Adrenal gland (tissue), 12 donors: ENCODE measurements around the gene WIPF1. TPM values are rescaled to one million over a fixed set of nuclear protein-coding genes. Genes with fewer than 3 reads are reported as not detected.

Experiments used
- DNase-seq, 7 donors: peaks; one replicate each; pipeline ENCODE4 v3.0.0-alpha.2; 2019 to 2020
- H3K27ac ChIP-seq, 5 donors: fragments of 200-600 bp; sonication (generic) in 4 of 5; 1 replicate in 3 of 5; 2 replicates in 2 of 5; pipeline versions ENCODE4 v1.5.1 to v1.8.0; 2016 to 2020; ENCODE audit warnings: mild to moderate bottlenecking in 1 of 5
- H3K27me3 ChIP-seq: fragments of 200-600 bp; 2 replicates; pipeline ENCODE4 v1.8.0; 2021
- H3K36me3 ChIP-seq, 2 donors: fragments of 200-600 bp; replicated peaks in 1 of 2; 1 replicate in 1 of 2; 2 replicates in 1 of 2; pipeline versions ENCODE4 v1.5.1 to v1.8.0; 2018 to 2022
- H3K4me1 ChIP-seq, 2 donors: fragments of 200-600 bp; replicated peaks in 1 of 2; 1 replicate in 1 of 2; 2 replicates in 1 of 2; pipeline versions ENCODE4 v1.5.1 to v1.8.0; 2018 to 2021
- H3K4me3 ChIP-seq, 4 donors: fragments of 200-600 bp; sonication (generic) in 3 of 4; one replicate each; pipeline ENCODE4 v1.5.1; 2016 to 2018
- H3K9me3 ChIP-seq, 3 donors: fragments of 200-600 bp; sonication (generic) in 1 of 3; replicated peaks in 1 of 3; 1 replicate in 2 of 3; 2 replicates in 1 of 3; pipeline versions ENCODE4 v1.5.1 to v1.8.0; 2016 to 2021
- POLR2A ChIP-seq, 2 donors: fragments of 450-650 bp; IDR thresholded peaks; one replicate each; pipeline ENCODE4 v1.6.1; 2017; ENCODE audit warnings: antibody characterized with exemption in 2 of 2, mild to moderate bottlenecking in 2 of 2, moderate library complexity in 1 of 2
- WGBS, 4 donors: extraction: QIAGEN DNeasy Blood & Tissue Kit in 2 of 4; methylation state at CpG; one replicate each; pipeline versions ENCODE4 v1.1.5 to v1.1.7; 2013 to 2017; 5-methylcytosine and 5-hydroxymethylcytosine counted together
- intact Hi-C, 2 donors: fragments of 100-400 bp; cut with DNase I; formaldehyde crosslinking; loops; one replicate each; pipeline versions ENCODE4 v1.14.1 to v1.15.0; 2022 to 2023
- polyA plus RNA-seq, 3 donors: library from polyadenylated mRNA; stranded (reverse); fragments of 200-250 nt in 2 of 3; fragments of 350-450 nt in 1 of 3; fragmentation: Illumina TruSeq in 1 of 3; extraction: RNeasy Lipid Tissue Mini Kit (QIAGEN cat#74804) in 1 of 3; gene quantifications; one replicate each; pipeline ENCODE4 v1.2.3, GENCODE V29; 2013 to 2014
- total RNA-seq, 9 donors: library from RNA; depleted of rRNA in 4 of 9; stranded (reverse); fragments of >200 nt in 4 of 9; fragments of 120-200 nt in 1 of 9; fragmentation: NEBNext Ultra II Directional in 1 of 9; extraction: Animal tissue kit (Norgen Biotek cat#: 25700) in 1 of 9; gene quantifications; one replicate each; pipeline versions ENCODE4 v1.1.0 to v1.2.4, GENCODE V29; 2013 to 2023
- TF ChIP-seq, protein P1 (sequence below), 6 experiments: fragments of 450-650 bp in 4 of 6; fragments of 200-600 bp in 2 of 6; sonication (generic) in 1 of 6; IDR thresholded peaks; 1 replicate in 5 of 6; 2 replicates in 1 of 6; pipeline versions ENCODE4 v1.5.1 to v1.8.0; 2016 to 2021; ENCODE audit warnings: antibody characterized with exemption in 6 of 6, mild to moderate bottlenecking in 2 of 6, moderate library complexity in 1 of 6
- donor health status: healthy with polysubstance abuse.
- donor health status: Bipolar disorder and iron deficiency.
- donor health status: DM: yes; HTN: yes; CAD: no.
- donor health status: DM: no; HTN: no; CAD: no.
- donor health status: DM: no; HTN: no; CAD: no.
- donor health status: DM: yes; HTN: yes; CAD: no.

The WIPF1 gene
- total and polyA plus RNA-seq, 12 donors = 4.8 to 42.4 (median 24.6) TPM

DNA sequence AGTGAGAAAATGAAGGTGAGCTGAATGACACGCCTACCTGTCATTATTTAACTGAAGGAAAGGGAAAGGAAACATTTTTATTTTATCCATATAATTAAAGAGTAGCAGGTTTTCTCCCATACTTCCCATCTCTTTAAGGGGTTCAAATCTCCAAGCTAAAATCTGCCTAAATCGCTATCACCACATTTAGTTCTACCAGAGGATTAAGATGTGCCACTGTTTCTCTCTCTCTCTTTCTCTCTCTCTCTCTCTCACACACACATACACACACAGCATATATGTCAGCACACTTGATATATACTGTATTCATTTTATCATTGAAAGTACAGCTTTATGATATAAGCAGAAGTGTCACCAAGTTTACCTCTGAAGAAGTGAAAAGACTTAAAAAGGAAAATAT lies 3.1 kb downstream of the WIPF1 start:
- no peak for TF ChIP-seq POLR2A (IDR thresholded peaks at IDR 0.05)
- TF ChIP-seq, protein P1, sequence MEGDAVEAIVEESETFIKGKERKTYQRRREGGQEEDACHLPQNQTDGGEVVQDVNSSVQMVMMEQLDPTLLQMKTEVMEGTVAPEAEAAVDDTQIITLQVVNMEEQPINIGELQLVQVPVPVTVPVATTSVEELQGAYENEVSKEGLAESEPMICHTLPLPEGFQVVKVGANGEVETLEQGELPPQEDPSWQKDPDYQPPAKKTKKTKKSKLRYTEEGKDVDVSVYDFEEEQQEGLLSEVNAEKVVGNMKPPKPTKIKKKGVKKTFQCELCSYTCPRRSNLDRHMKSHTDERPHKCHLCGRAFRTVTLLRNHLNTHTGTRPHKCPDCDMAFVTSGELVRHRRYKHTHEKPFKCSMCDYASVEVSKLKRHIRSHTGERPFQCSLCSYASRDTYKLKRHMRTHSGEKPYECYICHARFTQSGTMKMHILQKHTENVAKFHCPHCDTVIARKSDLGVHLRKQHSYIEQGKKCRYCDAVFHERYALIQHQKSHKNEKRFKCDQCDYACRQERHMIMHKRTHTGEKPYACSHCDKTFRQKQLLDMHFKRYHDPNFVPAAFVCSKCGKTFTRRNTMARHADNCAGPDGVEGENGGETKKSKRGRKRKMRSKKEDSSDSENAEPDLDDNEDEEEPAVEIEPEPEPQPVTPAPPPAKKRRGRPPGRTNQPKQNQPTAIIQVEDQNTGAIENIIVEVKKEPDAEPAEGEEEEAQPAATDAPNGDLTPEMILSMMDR (IDR thresholded peaks at IDR 0.05) = no peak
- Histone ChIP-seq H3K4me3 (peak overlapping the region in 1 of 4 donors; percentile 1), H3K36me3 (no peaks in the 10 kb centered on the region), H3K9me3 (no peaks in the 10 kb centered on the region), H3K27me3 (no peaks in the 10 kb centered on the region), H3K27ac (peak overlapping the region in 3 of 5 donors; percentile 49 to 82 (median 76)), H3K4me1 (peaks cover 13 to 43% of the 10 kb centered on the region in 2 donors)
- intact Hi-C loops = no loop called here
- 83 to 92% (median 90%) methylated on average over 2 of the region's 2 CpGs for WGBS, 4 donors
- no peak for DNase-seq

DNA sequence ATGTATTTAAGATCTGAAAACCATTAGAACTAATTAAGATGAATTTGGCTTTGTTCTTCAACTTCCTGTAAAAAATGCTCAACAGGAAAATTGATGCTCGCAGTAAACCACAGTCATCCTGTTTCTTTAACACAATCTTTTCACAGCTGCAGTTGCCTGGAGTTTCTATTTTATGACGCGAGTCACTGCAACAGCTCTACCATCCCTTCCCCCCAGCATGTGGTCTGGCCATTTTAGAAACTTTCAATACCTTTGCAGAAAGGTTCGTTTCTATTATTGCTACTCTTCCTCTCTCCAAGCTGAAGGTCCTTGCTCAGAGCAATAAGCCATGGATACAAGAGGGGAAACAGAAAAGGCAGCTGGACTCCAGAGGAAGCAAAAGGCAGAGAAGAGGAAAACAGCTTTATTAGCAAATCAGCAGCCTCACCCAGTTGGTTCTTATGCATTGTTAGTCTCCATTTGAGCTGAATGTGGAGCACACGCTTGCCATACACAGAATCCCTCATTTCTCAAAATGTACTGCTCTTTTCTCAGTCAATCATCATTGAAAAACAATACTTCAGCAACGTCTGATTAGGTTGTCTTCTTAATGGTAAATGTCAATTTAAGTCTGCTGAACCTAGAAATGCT lies 3.9 kb downstream of the WIPF1 start:
- no peaks in the 10 kb centered on the region for H3K27me3 ChIP-seq
- no peaks in the 10 kb centered on the region for H3K36me3 ChIP-seq
- H3K27ac ChIP-seq = peak overlapping the region in 3 of 5 donors; percentile 32 to 82 (median 76)
- WGBS, 4 donors = 43 to 53% (median 50%) methylated on average over 6 of the region's 6 CpGs
- peak in 2 of 7 donors; percentile 42 to 66 for DNase-seq
- H3K9me3 ChIP-seq = no peaks in the 10 kb centered on the region
- peak overlapping the region in 1 of 4 donors; percentile 1 for H3K4me3 ChIP-seq
- intact Hi-C loops = no loop called here
- no peak for TF ChIP-seq POLR2A (IDR thresholded peaks at IDR 0.05)
- TF ChIP-seq, protein P1 (IDR thresholded peaks at IDR 0.05) = no peak
- peaks cover 13 to 51% of the 10 kb centered on the region in 2 donors for H3K4me1 ChIP-seq

DNA sequence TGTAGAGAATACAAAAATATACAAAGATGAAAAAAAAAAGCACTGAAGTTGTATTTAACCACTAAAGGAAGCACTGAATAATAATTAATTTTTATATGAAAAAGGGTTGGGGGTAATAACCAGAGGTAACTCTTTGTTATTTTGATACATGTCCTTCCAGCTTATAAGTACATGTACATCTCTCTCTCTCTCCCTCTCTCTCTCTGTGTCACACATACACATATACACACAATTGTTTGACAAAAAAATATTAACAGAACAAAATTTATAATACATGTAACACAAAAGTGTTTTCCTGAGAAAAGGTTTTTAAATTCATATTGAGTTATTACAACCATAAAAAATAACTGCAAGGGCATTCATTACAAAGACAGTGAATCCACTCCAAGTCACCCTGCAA lies 4.6 kb downstream of the WIPF1 start:
- H3K27ac ChIP-seq = peak overlapping the region in 2 of 5 donors; percentile 24 to 82
- peaks cover 10 to 48% of the 10 kb centered on the region in 2 donors for H3K4me1 ChIP-seq
- DNase-seq = no peak
- intact Hi-C loops = no loop called here
- no peaks in the 10 kb centered on the region for H3K36me3 ChIP-seq
- H3K27me3 ChIP-seq = no peaks in the 10 kb centered on the region
- no peaks in the 10 kb centered on the region for H3K9me3 ChIP-seq
- peak overlapping the region in 1 of 4 donors; percentile 1 for H3K4me3 ChIP-seq
- TF ChIP-seq, protein P1 (IDR thresholded peaks at IDR 0.05) = no peak
- no peak for TF ChIP-seq POLR2A (IDR thresholded peaks at IDR 0.05)

DNA sequence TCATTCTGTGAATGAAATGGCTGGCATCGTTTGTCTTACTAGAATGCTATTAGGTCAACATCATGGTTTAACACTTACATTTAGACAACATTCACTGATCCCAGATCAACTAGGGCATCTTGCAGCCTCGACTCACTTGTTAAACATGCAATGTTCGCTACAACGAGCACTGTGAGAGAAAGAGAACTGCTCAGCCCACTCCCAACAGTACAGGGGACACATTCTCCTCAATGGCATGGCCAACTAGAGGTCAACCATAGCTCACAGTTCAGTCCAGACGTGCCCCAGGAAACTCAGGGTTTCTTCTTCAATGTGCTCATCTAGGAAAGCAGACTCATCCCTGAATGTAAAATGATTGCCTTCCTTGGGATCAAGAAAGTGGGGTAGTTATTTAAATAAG lies 5.9 kb downstream of the WIPF1 start:
- WGBS, 4 donors = 78 to 93% (median 85%) methylated on average over 5 of the region's 5 CpGs
- H3K4me3 ChIP-seq = no peak overlapping the region
- no peak for DNase-seq
- TF ChIP-seq, protein P1 (IDR thresholded peaks at IDR 0.05) = no peak
- TF ChIP-seq POLR2A (IDR thresholded peaks at IDR 0.05) = no peak
- intact Hi-C loops = no loop called here
- H3K27me3 ChIP-seq = no peaks in the 10 kb centered on the region
- no peaks in the 10 kb centered on the region for H3K9me3 ChIP-seq
- H3K27ac ChIP-seq = no peak overlapping the region
- peaks cover 6 to 43% of the 10 kb centered on the region in 2 donors for H3K4me1 ChIP-seq
- no peaks in the 10 kb centered on the region for H3K36me3 ChIP-seq
